ENCODE data around the gene SLC19A2. TPM values are rescaled to one million over a fixed set of nuclear protein-coding genes. Genes with fewer than 3 reads are reported as not detected.

The SLC19A2 gene
- total RNA-seq, 1 donor from 2014 or later = 36.7 TPM

DNA sequence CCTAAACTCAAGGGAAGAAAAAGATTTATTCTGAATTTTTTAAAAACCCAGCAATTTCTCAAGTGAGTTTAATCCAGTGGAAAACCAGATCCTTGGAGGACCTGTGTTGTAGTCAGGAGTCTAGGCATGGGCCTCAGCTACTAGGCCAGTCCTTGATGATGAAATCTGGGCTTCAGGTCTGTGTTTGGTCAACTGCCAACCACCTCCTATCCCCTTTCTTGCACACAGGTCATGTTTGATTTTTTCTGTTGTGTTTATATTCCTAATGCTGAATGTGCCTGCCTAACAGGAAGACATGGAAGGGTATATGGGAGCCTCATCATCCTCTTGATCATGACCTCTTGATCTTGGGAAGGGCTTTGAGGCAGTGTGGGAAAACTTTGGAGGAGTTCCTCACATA is 38.2 kb upstream of the SLC19A2 start:
- Histone ChIP-seq H3K9me3 (no peaks in the 10 kb centered on the region), H3K27ac (no peak overlapping the region), H3K4me3 (no peak overlapping the region), H3K27me3 (no peaks in the 10 kb centered on the region), H3K4me1 (no peaks in the 10 kb centered on the region), H3K36me3 (no peaks in the 10 kb centered on the region)
- intact Hi-C loops (cut with DNase I) = no loop called here
- TF ChIP-seq, protein P1, sequence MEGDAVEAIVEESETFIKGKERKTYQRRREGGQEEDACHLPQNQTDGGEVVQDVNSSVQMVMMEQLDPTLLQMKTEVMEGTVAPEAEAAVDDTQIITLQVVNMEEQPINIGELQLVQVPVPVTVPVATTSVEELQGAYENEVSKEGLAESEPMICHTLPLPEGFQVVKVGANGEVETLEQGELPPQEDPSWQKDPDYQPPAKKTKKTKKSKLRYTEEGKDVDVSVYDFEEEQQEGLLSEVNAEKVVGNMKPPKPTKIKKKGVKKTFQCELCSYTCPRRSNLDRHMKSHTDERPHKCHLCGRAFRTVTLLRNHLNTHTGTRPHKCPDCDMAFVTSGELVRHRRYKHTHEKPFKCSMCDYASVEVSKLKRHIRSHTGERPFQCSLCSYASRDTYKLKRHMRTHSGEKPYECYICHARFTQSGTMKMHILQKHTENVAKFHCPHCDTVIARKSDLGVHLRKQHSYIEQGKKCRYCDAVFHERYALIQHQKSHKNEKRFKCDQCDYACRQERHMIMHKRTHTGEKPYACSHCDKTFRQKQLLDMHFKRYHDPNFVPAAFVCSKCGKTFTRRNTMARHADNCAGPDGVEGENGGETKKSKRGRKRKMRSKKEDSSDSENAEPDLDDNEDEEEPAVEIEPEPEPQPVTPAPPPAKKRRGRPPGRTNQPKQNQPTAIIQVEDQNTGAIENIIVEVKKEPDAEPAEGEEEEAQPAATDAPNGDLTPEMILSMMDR (IDR thresholded peaks at IDR 0.05) = no peak
- no peak for DNase-seq (ENCODE audit: low spot score in 2 of 2)

DNA sequence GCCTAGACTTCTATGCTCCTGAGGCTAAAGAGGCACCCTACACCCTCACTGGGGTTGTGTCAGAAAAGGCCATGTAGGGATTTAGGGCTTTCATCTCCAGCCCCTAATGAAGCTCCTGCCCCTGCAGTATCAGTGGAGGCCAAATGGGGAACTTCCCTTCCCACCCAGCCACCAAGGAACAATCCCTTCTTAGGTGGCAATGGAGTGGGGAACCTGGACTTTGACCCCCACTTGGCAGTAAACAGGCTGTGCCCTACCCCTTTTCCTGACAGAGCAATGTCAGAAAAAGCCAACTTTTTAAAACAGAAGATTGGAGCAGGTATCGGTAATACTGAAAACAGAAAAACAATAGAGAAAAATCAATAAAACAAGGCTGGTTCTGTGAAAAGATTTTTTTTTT is 35.5 kb upstream of the SLC19A2 start:
- H3K27ac ChIP-seq = no peak overlapping the region
- H3K4me1 ChIP-seq = no peaks in the 10 kb centered on the region
- H3K27me3 ChIP-seq = no peaks in the 10 kb centered on the region
- TF ChIP-seq, protein P1 (IDR thresholded peaks at IDR 0.05) = no peak
- H3K4me3 ChIP-seq = no peak overlapping the region
- intact Hi-C loops (cut with DNase I) = no loop called here
- H3K9me3 ChIP-seq = no peaks in the 10 kb centered on the region
- DNase-seq (ENCODE audit: low spot score in 2 of 2) = no peak
- H3K36me3 ChIP-seq = no peaks in the 10 kb centered on the region

DNA sequence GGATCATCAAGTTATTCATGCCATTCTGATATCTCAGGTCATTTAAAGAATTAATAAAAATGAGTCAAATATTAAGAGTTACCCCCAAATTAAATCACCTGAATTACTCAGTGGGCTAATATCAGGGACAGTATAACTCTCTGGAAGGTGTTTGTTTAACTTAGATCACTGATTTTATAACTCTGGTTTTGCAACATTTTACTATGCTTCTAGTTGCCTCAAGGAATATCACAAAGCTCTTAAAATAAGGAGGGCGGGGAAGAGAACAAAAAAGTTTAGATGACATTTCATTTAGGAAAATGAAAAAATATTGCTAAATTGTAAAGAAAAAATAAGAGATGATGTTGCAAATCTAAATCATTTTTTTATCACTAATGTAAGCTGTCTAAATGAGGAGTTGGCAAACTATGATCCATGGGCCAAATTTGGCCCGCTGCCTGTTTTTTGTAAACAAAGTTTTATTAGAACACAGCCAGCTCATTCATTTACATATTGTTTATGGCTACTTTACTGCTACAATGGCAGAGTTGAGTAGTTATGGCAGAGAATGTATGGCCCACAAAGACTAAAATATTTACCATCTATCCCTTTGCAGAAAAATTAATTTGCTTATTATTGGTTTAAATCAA is 31.9 kb upstream of the SLC19A2 start:
- Histone ChIP-seq H3K9me3 (no peaks in the 10 kb centered on the region), H3K36me3 (no peaks in the 10 kb centered on the region), H3K4me1 (no peaks in the 10 kb centered on the region), H3K4me3 (no peak overlapping the region), H3K27ac (no peak overlapping the region), H3K27me3 (no peaks in the 10 kb centered on the region)
- intact Hi-C loops (cut with DNase I) = no loop called here
- TF ChIP-seq, protein P1 (IDR thresholded peaks at IDR 0.05) = no peak
- DNase-seq (ENCODE audit: low spot score in 2 of 2) = no peak

DNA sequence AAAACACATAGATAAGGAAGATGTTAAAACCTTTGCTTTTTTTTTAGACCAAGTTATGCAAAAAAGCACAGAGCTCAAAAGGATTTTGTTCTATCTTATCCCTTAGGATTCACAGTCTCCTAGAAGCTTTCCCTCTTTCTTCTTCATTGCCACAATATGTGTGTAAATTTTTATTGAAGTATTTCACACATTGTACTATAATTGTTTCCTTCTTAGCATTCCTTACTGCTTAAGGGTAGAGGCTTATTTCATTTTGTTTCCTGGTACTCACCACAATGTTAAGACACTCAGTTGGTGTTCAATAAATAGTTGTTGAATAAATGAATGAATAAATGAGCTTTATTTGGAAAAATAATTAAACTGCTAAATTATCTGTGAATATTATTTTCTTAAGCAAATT is 29.9 kb upstream of the SLC19A2 start:
- DNase-seq (ENCODE audit: low spot score in 2 of 2) = no peak
- TF ChIP-seq, protein P1 (IDR thresholded peaks at IDR 0.05) = no peak
- H3K36me3 ChIP-seq = no peaks in the 10 kb centered on the region
- no peak overlapping the region for H3K4me3 ChIP-seq
- H3K27me3 ChIP-seq = no peaks in the 10 kb centered on the region
- peaks cover 0 to 10% of the 10 kb centered on the region in 2 donors for H3K4me1 ChIP-seq
- intact Hi-C loops (cut with DNase I) = no loop called here
- no peak overlapping the region for H3K27ac ChIP-seq
- H3K9me3 ChIP-seq = no peaks in the 10 kb centered on the region

DNA sequence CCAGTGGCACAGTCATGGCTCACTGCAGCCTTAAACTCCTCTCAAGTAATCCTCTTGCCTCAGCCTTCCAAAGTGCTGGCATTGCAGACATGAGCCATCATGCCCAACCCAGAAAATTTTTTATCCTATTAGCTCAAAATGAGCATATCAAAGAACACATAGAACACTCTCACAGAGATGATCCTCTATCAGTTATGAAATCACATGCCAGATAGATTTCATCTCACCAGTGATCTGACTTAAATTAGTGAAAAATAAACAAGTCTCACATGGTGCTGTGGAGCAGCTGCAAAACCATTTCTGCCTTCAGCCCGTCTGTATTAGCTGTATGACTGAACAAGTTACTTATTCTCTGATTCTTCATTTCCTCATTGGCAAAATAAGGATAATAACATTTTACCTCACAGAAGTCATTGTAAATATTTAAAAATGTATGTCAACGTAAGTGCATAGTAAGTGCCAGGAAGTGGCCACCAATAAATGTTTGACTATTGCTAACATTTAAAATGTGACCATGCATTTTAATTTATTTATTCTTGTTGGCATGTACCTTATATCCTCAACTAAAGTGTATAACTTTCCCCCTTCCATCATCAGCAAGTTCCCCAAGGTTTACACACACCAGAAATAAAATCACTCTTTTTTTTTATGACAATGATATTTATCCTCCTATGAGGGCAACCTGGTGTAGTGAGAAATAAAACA is 29.0 kb upstream of the SLC19A2 start:
- no peak overlapping the region for H3K27ac ChIP-seq
- TF ChIP-seq, protein P1 (IDR thresholded peaks at IDR 0.05) = no peak

More for the DNA sequence above, 29.0 kb upstream of the SLC19A2 start:
- H3K4me3 ChIP-seq = no peak overlapping the region
- H3K9me3 ChIP-seq = no peaks in the 10 kb centered on the region
- DNase-seq (ENCODE audit: low spot score in 2 of 2) = no peak
- intact Hi-C loops (cut with DNase I) = no loop called here
- peaks cover 0 to 18% of the 10 kb centered on the region in 2 donors for H3K4me1 ChIP-seq
- H3K36me3 ChIP-seq = no peaks in the 10 kb centered on the region
- H3K27me3 ChIP-seq = no peaks in the 10 kb centered on the region
